ENCODE measurements around the gene RPA4. TPM values are rescaled to one million over a fixed set of nuclear protein-coding genes. Genes with fewer than 3 reads are reported as not detected.

The RPA4 gene
- total and polyA plus RNA-seq, 2 donors (not counting 1 experiment from before 2014, with no cell fraction given): 0.05 to 1.2 TPM

DNA sequence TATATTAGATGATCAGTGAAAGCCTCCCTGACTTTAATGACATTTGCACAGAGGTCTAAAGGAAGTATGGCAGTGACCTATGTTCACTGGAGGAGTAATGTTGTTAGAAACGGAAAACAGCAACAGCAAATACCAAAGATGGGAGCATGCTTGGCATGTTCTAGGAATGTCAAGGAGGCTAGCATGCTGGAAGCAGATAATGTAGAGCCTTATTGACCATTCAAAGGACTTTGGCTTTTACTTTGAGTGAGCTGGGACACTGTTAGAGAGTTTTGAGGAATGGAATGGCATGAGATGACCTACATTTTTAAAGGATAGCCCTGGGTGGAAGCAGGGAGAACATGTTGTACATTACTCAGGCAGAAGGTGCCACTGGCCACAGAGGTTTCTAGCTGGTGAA lies 6.0 kb downstream of the RPA4 start:
- H3K4me2 ChIP-seq (ENCODE audit: extremely low read depth, insufficient read depth, low read length): no peak overlapping the region
- H3K27me3 ChIP-seq (ENCODE audit: control insufficient read depth, insufficient read depth, low read length): no peaks in the 10 kb centered on the region
- no peak overlapping the region for H3K27ac ChIP-seq (ENCODE audit: insufficient read depth, low read length)
- H4K20me1 ChIP-seq (ENCODE audit: control insufficient read depth, extremely low read depth, insufficient read depth, low read length): no peaks in the 10 kb centered on the region
- no peak overlapping the region for H3K9ac ChIP-seq (ENCODE audit: insufficient read depth, low read length)
- no peak for DNase-seq (ENCODE audit: low read depth in 2 of 2)
- TF ChIP-seq EZH2 (IDR thresholded peaks at IDR 0.05; ENCODE audit: low read length, missing control alignments): no peak
- TF ChIP-seq, protein P1, sequence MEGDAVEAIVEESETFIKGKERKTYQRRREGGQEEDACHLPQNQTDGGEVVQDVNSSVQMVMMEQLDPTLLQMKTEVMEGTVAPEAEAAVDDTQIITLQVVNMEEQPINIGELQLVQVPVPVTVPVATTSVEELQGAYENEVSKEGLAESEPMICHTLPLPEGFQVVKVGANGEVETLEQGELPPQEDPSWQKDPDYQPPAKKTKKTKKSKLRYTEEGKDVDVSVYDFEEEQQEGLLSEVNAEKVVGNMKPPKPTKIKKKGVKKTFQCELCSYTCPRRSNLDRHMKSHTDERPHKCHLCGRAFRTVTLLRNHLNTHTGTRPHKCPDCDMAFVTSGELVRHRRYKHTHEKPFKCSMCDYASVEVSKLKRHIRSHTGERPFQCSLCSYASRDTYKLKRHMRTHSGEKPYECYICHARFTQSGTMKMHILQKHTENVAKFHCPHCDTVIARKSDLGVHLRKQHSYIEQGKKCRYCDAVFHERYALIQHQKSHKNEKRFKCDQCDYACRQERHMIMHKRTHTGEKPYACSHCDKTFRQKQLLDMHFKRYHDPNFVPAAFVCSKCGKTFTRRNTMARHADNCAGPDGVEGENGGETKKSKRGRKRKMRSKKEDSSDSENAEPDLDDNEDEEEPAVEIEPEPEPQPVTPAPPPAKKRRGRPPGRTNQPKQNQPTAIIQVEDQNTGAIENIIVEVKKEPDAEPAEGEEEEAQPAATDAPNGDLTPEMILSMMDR (conservative IDR thresholded peaks at IDR 0.05 in 1 of 2, IDR thresholded peaks at IDR 0.05 in 1 of 2; ENCODE audit: low read depth in 1 of 2, low read length in 2 of 2): no peak
- no peaks in the 10 kb centered on the region for H3K79me2 ChIP-seq (ENCODE audit: control insufficient read depth, insufficient read depth, low read length)
- H3K9me3 ChIP-seq (ENCODE audit: control insufficient read depth, insufficient read depth, low read depth, low read length): no peaks in the 10 kb centered on the region
- no peak overlapping the region for H3K4me3 ChIP-seq (replicated peaks in 1 of 4; ENCODE audit: control extremely low read depth in 1 of 4, insufficient read depth in 1 of 4, low read depth in 3 of 4, low read length in 4 of 4)
- H3K4me1 ChIP-seq (ENCODE audit: control insufficient read depth, extremely low read depth, insufficient read depth, low read length): no peaks in the 10 kb centered on the region
- H3K36me3 ChIP-seq (ENCODE audit: control insufficient read depth, insufficient read depth, low read length): no peaks in the 10 kb centered on the region
- no peak overlapping the region for H2AFZ ChIP-seq (ENCODE audit: low read length)

DNA sequence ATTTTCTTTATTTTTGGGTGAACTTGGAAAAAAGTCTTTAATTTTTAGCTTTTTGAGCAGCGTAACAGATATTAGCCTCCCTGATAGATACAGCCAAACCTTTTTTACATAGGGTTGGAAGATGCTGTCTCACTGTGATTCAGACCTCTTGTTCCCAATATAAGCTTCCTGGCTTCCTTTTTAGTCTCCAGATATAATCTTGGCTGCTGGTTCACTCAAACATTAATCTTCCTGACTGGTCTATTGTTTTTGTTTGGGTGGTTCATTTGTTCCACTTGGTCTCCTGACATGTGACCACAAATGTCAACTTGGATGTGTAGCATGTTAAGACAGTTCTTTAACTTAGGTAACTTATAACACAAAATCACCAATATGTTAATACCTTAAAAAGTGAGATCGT lies 23.0 kb downstream of the RPA4 start:
- Histone ChIP-seq H3K4me3 (replicated peaks in 1 of 4; ENCODE audit: control extremely low read depth in 1 of 4, insufficient read depth in 1 of 4, low read depth in 3 of 4, low read length in 4 of 4) (no peak overlapping the region), H2AFZ (ENCODE audit: low read length) (no peak overlapping the region), H3K4me2 (ENCODE audit: extremely low read depth, insufficient read depth, low read length) (no peak overlapping the region), H3K4me1 (ENCODE audit: control insufficient read depth, extremely low read depth, insufficient read depth, low read length) (no peaks in the 10 kb centered on the region), H3K79me2 (ENCODE audit: control insufficient read depth, insufficient read depth, low read length) (no peaks in the 10 kb centered on the region), H3K9me3 (ENCODE audit: control insufficient read depth, insufficient read depth, low read depth, low read length) (no peaks in the 10 kb centered on the region), H3K9ac (ENCODE audit: insufficient read depth, low read length) (no peak overlapping the region), H3K27ac (ENCODE audit: insufficient read depth, low read length) (no peak overlapping the region), H4K20me1 (ENCODE audit: control insufficient read depth, extremely low read depth, insufficient read depth, low read length) (no peaks in the 10 kb centered on the region), H3K36me3 (ENCODE audit: control insufficient read depth, insufficient read depth, low read length) (no peaks in the 10 kb centered on the region), H3K27me3 (ENCODE audit: control insufficient read depth, insufficient read depth, low read length) (no peaks in the 10 kb centered on the region)
- TF ChIP-seq, protein P1 (conservative IDR thresholded peaks at IDR 0.05 in 1 of 2, IDR thresholded peaks at IDR 0.05 in 1 of 2; ENCODE audit: low read depth in 1 of 2, low read length in 2 of 2): no peak
- TF ChIP-seq EZH2 (IDR thresholded peaks at IDR 0.05; ENCODE audit: low read length, missing control alignments): no peak
- peak; percentile 34 to 72 for DNase-seq (ENCODE audit: low read depth in 2 of 2)

DNA sequence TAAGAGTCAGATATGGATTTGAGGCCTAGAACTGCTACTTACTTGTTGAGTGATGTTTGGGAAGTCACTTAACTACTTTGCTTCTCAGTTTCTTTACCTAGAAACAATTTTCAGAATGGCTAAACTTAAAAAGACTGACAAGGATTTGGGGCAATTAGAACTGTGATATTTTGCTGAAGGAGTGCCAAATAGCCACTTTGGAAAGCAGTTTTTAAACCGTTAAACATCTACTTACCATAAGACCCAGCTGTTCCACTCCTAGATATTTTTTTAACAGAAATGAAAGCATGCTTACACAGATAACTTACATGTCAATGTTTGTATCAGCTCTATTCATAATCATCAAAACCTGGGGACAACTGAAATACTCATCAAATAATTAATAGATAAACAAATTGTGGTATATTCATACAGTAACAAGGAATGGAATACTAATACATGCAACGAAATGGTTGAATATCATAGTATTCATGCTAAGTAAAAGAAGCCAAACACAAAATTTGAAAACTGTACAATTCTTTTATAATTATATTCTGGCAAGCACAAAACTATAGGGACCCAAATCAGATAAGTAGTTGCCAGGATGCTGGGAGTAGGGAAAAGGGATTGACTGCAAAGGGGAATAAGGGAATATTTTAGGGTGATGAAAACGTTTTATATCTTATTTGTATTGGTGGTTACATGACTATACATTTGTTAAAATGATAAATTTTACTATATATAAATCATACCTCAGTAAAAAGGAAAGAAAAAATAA lies 24.0 kb downstream of the RPA4 start:
- Histone ChIP-seq H4K20me1 (ENCODE audit: control insufficient read depth, extremely low read depth, insufficient read depth, low read length) (no peaks in the 10 kb centered on the region), H3K27ac (ENCODE audit: insufficient read depth, low read length) (no peak overlapping the region), H3K4me3 (replicated peaks in 1 of 4; ENCODE audit: control extremely low read depth in 1 of 4, insufficient read depth in 1 of 4, low read depth in 3 of 4, low read length in 4 of 4) (no peak overlapping the region), H3K4me2 (ENCODE audit: extremely low read depth, insufficient read depth, low read length) (no peak overlapping the region), H3K9ac (ENCODE audit: insufficient read depth, low read length) (no peak overlapping the region), H2AFZ (ENCODE audit: low read length) (no peak overlapping the region), H3K36me3 (ENCODE audit: control insufficient read depth, insufficient read depth, low read length) (no peaks in the 10 kb centered on the region), H3K9me3 (ENCODE audit: control insufficient read depth, insufficient read depth, low read depth, low read length) (no peaks in the 10 kb centered on the region), H3K4me1 (ENCODE audit: control insufficient read depth, extremely low read depth, insufficient read depth, low read length) (no peaks in the 10 kb centered on the region), H3K27me3 (ENCODE audit: control insufficient read depth, insufficient read depth, low read length) (no peaks in the 10 kb centered on the region), H3K79me2 (ENCODE audit: control insufficient read depth, insufficient read depth, low read length) (no peaks in the 10 kb centered on the region)
- DNase-seq (ENCODE audit: low read depth in 2 of 2): peak in 1 of 2 donors; percentile 0
- TF ChIP-seq, protein P1 (conservative IDR thresholded peaks at IDR 0.05 in 1 of 2, IDR thresholded peaks at IDR 0.05 in 1 of 2; ENCODE audit: low read depth in 1 of 2, low read length in 2 of 2): no peak
- no peak for TF ChIP-seq EZH2 (IDR thresholded peaks at IDR 0.05; ENCODE audit: low read length, missing control alignments)
